GM18505 (cell line): ENCODE measurements around the gene ASPSCR1.

ENCODE experiments used
- ATAC-seq: cut with Tn5 transposase; IDR thresholded peaks from one replicate; pipeline ENCODE4 v1.9.1; 2021; ENCODE audit not compliant: unreplicated experiment
- POLR2A ChIP-seq: IDR thresholded peaks from 4 replicates; pipeline ENCODE4 v1.6.1; 2011; ENCODE audit warnings: borderline replicate concordance; ENCODE audit not compliant: insufficient read depth, insufficient read length; ENCODE audit errors: extremely low read depth

Gene ASPSCR1

DNA sequence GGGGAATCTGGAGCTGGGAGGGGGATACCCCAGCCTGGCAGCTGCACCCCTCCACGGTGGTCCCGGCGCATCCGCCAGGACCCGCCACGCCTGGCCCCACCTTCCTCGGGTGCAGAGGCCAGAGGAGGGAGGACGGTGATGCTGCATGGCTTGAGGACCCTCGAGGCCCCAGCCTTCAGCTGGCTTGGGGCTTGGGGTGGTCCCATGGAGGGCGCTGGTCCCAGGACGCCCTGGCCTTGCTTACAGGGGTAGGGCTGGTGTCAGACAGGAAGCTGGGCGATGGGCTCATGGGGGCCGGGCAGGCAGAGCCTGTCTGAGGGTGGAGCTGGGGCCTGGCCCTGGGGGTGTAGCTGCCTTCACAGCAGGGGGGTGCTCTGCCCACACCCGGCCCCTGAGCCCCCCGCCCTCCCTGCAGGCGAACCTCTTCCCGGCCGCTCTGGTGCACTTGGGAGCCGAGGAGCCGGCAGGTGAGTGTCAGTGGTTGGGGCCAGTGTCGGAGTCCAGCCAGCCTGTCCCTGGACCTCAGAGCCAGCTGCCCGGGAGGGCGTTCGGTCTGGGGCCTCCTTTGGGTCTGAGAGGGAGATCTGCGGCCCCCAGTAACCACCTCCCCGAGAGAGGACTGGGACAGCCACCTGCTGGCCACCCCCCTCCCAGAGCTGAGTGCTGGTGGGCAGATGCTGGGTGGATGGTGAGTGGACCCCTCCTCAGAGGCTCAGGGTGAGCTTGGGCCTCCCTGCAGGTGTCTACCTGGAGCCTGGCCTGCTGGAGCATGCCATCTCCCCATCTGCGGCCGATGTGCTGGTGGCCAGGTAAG lies 38.8 kb downstream of the ASPSCR1 start:
- no peak for TF ChIP-seq POLR2A
- no peak for ATAC-seq

DNA sequence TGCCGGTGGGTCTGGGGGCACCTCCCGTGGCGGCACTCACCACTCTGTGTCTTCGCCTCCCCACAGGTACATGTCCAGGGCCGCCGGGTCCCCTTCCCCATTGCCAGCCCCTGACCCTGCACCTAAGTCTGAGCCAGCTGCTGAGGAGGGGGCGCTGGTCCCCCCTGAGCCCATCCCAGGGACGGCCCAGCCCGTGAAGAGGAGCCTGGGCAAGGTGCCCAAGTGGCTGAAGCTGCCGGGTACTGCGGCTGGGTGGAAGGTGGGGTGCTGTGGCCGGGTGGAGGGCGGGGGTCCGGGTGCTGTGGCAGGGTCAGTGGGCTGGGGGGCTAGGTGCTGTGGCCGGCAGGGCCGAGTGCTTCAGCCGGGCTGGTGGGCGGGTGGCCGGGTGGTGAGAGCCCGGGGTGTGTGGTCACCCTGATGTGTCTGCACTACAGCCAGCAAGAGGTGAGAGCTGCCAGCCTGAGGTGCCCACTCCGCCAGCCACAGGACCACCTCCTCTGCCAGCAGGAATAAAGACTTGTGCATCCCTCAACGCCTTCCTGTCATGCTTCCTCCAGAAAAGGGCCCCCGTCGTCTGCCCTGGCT lies 39.5 kb downstream of the ASPSCR1 start:
- no peak for ATAC-seq
- no peak for TF ChIP-seq POLR2A

DNA sequence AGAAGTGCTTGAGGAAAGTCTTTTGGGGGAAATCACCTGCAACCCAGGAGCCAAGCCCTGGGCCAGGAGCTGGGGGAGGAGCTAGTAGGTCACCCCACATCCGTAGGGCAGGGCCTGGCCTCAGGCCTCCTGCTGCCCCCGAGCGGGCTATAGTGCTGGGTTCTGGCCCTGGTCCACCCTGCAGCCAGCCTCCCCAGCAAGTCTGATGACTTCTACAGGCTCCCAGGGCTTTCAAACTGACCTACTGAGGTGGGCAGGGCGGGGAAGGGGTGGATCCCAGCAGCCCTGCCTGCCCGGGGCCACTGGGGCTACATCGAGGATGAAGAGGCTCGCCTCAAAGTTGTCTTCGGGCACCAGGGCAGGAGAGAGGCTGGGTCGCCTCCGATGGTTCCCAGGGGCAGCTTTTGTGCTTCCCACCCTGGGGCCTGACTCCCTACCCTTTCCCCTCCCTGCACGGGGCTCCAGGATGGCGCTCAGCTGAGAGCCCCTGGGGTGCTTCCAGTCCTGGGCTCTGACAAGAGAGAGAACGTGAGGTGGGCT lies 40.3 kb downstream of the ASPSCR1 start:
- TF ChIP-seq POLR2A: no peak
- ATAC-seq: no peak

DNA sequence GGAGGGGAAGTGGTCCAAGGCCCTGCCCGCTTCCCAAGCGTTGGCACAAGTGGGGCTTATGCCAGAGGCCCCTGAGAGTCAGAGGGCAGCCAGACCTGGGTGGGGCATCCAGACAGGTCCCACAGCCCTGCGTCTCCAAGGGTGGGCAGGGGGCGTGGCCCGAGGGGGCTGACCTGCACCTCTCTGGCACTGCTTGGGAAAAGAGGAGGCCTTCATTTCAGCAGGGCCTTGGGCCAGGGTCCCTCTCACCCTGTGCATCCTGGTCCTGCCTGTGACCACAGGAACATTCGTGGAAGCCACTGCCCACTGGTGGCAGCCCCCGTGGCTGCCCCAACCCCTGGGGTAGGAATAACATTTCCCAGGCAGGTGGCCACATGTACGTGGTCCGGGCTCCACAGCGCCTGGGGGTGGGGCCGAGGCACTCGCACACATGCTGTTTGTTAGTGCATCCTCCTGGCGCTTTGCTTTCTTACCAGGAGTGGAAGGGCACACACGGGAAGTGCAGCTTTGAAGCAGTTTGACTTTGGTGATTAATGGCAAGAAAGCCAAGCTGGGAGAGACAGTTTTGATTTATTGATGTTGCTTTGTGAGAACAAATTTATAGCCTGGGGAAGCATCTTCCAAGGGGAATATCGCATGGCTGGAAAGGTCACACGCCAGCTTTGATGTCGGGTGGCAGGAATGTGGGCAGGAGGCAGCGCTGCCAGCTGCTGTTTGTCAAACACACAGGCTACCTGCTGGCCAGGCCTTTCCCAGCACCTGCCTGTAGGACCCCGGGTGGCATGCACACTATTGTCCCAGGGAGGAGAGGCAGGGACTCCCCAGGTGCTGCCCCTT lies 40.9 kb downstream of the ASPSCR1 start:
- TF ChIP-seq POLR2A: no peak
- ATAC-seq: no peak

DNA sequence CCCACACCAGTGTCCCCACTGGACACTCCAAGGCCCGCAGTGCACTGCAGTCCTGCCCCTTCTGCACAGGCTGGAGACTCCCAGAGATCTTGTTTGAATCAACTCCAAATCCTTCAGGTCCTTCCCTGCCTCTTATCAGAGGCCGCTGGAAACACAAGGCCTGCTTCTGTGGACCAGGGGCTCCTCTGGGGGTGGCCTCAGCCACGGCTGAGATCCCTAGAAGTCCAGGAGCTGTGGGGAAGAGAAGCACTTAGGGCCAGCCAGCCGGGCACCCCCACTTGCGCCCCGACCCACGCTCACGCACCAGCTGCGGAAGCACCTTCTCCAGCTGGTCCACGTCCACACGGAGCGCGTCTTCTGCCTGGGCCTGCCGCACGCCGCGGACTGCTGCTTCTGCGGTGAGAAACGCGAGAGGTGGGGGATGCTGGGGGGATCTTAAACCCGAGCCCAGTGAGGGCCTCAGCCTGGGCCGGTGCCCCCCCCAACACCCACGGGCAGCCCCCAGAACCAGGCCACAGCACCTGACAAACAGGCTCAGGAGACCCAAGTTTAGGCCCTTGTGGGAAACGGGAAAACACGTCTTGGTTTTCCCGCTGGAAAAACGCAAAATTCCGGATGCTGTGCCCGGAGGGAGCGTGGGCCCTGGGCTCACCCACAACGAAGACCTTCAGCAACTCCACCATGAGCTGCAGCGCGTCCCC lies 41.7 kb downstream of the ASPSCR1 start:
- no peak for TF ChIP-seq POLR2A
- no peak for ATAC-seq

DNA sequence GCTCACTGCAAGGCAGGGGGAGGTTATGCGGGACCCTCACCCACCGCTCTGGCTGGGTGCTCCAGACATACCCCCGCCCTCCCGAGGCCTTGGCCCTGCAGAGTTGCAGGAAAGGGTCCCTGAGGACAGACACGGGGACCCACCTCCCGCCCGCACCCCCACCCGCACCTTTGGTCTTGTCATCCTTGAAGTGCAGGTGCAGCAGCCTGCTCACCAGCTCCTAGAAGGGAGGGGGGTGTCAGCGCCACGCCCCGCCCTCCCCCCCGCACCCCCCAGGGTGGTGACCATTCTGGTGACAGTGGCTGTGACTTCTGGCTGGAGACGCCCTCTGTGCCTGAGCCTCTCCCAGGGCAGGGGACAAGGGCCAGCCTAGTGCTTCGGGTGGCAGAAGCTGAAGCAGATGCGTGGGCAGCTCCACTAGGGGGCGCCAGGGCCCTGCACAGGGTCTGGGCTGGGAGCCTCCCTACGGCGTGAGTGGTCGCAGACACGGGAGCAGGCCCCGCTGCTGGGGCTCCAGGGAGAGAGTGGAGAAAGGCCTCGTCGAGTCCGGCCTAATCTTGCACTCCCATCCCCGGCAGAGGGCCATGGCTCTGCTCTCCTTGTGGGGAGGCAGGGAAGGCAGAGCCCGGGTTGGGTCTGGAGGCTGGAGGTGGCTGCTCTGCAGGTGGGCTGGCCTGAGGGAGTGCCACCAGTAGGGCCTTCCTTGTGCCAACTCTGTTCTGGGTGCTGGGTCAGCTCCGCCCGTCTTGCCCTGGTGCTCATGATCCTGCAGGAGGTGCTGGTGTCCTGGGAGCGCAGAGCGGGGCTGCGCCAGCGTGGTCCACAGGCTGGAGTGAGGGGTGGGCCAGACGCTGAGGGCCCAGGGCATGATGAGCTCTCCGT lies 42.5 kb downstream of the ASPSCR1 start:
- no peak for TF ChIP-seq POLR2A
- ATAC-seq: no peak

DNA sequence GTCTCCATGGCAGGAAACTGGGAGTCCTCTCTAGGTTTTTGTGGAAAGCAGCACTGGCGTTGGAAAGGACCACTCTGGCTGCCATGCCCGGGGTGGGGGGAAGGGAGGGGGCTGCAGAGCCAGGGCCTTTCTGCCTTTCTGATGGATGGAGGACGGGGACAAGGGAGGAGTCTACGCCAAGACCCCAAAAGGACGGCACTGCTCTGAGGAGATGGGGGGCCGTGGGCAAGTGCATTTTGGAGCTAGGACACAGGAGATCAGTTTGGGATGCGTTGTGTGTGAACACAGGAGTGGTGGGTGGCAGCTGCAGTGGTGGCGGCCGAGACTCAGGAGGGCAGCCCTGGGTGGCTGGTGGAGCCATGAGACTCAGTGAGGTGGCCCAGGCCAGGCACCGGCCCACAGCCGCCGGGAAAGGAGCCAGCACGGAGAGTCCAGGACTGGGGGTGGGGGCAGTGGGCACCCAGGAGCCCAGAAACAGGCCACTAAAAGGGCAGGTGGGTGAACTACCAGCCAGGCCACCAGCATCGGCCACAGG lies 43.2 kb downstream of the ASPSCR1 start:
- no peak for ATAC-seq
- TF ChIP-seq POLR2A: no peak

DNA sequence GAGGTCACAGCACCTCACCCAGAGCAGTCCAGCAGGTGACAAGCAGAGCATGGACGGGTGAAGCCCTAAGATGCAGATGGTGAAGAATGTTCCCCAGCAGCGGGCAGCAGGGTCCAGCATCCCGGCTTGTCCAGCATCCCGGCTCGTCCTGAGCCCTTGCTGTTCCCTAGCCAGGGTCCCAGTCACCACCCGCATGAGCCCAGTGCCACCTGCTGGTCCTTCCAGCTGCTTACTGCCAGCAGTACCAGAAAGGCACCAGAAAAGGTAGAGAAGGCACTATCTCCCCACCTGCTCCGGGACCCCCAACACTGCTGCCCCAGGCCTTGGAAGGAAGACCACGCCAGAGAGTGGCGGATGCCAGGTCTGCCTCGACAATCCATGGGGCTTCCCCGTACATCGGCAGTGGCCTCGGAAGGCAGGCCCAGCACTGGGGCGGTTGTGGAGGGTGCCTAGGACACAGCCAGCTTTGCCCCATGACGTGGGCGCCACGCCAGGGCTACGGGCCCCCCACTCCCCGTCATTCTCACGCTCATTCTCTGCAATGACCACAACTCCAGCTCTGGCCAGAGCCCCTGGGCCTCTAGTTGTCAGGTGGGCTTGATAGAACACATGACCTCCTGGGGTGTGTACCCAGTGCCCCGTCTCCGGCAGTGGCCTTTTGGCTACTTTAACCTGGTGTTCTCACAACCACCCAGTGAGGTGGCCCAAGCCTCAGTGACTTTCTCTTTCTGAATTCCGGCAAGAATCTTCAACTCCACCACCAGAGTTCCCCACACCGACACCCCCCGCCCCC lies 43.9 kb downstream of the ASPSCR1 start:
- no peak for ATAC-seq
- no peak for TF ChIP-seq POLR2A

DNA sequence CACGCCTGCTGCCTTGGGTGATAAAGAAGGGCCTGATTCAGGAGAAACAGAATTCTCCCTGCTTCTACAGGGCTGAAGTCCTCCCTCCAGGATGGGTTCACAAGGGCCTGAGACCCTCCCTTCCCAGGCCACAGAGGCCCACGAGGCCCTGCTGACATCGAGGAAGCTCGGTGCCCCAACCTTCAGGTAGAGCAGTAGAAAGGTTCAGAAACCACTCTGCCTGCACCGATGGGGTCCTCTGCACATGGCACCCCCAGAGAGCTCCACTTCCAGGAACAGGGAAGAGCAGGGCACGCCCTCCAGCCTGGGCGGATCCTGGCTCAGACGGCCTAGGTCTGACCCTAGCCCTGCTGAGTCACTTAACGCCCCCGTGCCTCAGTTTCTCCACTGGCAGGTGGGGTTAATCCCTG lies 44.5 kb downstream of the ASPSCR1 start:
- ATAC-seq: no peak
- no peak for TF ChIP-seq POLR2A

DNA sequence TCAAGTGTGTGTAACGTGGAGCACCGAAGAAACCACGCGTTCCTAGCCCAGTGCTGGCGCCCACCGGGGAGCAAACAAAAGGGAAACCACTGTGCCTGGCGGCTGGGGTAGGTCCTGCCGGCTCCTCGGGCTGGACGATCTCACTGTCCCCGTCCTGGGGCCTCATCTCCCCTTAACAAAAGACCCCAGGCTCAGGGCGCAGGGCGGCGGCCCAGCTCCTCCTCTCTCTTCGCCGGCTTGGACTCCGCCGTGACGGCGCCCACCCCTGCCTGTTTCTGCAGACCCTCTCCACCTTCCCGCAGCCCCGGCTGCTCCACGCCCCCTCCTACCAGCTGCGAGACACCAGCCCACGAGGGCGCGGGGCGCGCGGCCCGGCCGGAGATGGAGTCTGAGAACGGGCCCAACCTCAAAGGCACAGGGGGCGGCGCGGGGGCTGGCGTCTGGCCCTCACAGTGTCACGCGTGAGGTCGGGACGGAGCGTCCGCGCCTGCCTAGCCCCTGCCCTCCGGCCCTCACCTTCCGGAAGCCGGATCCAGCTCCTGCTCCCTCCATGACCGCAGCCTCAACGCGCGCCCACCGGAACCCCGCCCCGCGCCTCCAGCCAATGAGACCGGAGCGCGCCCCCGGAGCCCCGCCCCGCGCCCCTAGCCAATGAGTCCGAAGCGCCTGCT lies 45.0 kb downstream of the ASPSCR1 start, which contains the start of gene CENPX:
Gene CENPX, minus strand, starts transcription at position 569 of the 671 bp plus-strand sequence. Its CDS starts 17 bp downstream, at position 552.
- ATAC-seq: no peak
- TF ChIP-seq POLR2A: peak; percentile 57
